RCC 7860 (cell line): ENCODE data around the gene CNOT4.

ENCODE experiments used
- DNase-seq: peaks from one replicate; pipeline ENCODE4 v3.0.0-alpha.2; 2015; ENCODE audit warnings: low spot score
- FAIRE-seq: peaks from 2 replicates; lab custom pipeline; 2012; peaks lifted over from hg19 to GRCh38; lab: Jason Lieb, UNC

CNOT4 gene, protein sequence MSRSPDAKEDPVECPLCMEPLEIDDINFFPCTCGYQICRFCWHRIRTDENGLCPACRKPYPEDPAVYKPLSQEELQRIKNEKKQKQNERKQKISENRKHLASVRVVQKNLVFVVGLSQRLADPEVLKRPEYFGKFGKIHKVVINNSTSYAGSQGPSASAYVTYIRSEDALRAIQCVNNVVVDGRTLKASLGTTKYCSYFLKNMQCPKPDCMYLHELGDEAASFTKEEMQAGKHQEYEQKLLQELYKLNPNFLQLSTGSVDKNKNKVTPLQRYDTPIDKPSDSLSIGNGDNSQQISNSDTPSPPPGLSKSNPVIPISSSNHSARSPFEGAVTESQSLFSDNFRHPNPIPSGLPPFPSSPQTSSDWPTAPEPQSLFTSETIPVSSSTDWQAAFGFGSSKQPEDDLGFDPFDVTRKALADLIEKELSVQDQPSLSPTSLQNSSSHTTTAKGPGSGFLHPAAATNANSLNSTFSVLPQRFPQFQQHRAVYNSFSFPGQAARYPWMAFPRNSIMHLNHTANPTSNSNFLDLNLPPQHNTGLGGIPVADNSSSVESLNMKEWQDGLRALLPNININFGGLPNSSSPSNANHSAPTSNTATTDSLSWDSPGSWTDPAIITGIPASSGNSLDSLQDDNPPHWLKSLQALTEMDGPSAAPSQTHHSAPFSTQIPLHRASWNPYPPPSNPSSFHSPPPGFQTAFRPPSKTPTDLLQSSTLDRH

GRCh38 chr7:135509839-135510591 lies at the start of gene CNOT4:
Gene CNOT4, minus strand, starts transcription at chr7:135510102. Its CDS starts 71,771 bp downstream, at chr7:135438331.
- DNase-seq (peak; percentile 89), FAIRE-seq (no peak)

DNA sequence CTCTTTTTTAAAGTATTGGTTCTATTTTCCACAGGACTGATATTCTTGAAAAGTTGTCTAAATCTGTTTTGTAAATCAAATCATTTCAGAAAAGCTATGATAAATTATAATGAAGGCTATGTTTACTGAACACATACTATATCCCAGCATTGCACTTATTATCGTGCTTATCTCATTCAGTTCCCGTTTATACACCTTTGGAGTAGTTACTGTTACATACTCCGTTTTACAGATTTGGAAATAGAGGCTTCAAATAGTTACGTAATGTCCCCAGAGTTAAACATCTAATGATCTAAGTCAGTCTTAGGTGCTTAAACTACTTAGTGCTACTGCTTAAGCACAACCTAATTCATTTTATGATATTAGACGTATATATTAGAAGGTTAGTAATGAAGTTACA lies 49.0 kb upstream of the CNOT4 start:
- FAIRE-seq (no peak), DNase-seq (no peak)

GRCh38 chr7:135558337-135558767 lies 48.5 kb upstream of the CNOT4 start:
- FAIRE-seq (peak; percentile 65), DNase-seq (peak; percentile 56)

DNA sequence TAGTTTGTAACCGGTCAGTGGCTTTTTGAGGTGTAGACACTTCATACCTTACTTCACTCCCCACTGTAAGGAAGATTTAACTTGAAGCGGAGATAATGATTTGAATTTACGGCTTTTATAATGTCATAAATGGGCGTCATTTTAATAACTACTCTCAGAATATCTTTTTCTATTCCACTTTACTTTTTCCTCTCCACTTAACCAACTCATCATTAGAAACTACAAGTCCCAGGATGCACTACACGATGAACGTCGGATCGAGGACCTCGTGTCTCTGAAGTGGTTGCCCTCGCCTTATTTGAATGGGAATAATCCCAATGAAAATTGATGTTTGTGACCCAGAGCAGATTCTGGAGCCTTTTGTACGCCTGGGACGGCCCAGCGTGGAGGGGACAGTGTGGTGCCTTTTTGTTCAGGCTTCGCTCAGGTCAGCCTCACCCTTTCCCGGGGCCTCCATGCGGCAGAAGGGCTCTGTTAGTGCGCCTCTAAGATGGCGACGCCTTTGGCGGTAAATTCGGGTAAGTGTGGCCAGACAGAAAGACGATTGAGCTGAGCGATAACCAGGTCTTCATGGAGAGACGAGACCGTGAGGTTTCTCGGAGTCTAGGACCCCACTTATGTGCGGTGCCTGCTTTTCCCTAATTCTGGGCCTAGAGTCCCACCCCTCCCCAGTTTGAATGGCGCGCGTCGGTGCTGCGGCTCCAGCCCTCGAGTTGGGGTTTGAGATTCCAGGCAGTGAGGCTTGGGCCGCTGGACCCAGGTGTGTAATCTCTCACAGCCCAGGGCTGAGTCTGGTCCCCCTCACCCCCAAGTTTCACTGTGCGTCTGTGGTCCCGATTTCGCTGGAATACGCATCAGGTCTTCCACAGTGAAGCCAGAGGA lies 47.8 kb upstream of the CNOT4 start, which contains the start of gene NUP205:
Gene NUP205, plus strand, starts transcription at position 463 of the 882 bp plus-strand sequence. Its CDS starts 28 bp downstream, at position 491.
- peak; percentile 76 for DNase-seq

DNA sequence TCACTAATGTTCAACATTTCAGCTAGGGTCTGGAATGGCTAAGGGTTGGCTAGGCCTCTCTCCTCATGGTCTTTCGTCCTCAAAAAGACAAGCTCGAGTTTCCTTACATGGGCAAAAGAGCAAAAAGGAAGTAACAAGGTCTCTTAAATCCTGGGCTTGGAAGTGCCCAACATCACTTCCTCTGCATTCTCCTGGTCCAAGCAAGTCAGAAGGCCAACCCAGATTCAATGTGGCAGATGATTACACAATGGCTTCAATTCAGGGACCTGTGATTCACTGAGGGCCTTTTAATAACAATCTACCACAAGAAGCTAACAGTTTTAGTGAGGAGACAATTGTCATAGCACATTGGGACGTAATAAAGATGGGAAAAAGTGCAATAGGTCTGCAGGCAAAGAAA lies 43.4 kb upstream of the CNOT4 start:
- no peak for DNase-seq
- no peak for FAIRE-seq

More for the DNA sequence above, 47.8 kb upstream of the CNOT4 start, which contains the start of gene NUP205:
- FAIRE-seq: peak; percentile 80

DNA sequence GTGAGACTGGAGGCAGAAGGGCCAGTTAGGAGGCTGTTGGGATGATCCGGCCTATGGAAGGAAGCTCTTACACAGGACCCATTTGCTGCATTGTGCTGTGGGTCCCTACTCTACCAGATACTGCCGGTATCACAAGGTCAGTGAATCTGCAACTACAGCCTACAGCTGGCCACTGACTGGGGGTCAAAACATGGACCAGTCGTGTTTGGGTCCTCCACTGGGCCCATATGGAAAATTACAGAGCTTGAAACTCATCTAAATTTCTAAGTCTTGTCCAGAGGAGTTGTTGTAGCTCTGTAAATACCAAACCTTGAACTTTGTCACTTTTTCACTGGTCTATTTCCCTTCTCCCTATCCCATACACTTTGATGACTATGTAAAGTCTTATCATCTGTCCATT lies 42.2 kb upstream of the CNOT4 start:
- FAIRE-seq (no peak), DNase-seq (no peak)

DNA sequence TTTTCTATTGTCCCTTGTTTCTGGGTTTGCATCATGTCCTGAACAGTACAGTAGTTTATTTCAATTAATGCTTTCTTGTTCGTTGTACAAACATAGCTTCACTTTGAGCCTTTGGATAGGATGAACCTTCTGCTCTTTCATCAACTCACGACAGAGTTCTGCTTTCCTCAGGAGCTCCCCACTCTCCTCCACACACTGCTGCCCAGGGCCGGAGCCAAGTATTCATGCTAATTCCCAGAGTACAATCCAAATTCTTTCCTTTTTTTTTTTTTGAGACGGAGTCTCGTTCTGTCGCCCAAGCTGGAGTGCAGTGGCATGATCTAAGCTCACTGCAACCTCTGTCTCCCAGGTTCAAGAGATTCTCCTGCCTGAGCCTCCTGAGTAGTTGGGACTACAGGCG lies 40.3 kb upstream of the CNOT4 start:
- FAIRE-seq: no peak

DNA sequence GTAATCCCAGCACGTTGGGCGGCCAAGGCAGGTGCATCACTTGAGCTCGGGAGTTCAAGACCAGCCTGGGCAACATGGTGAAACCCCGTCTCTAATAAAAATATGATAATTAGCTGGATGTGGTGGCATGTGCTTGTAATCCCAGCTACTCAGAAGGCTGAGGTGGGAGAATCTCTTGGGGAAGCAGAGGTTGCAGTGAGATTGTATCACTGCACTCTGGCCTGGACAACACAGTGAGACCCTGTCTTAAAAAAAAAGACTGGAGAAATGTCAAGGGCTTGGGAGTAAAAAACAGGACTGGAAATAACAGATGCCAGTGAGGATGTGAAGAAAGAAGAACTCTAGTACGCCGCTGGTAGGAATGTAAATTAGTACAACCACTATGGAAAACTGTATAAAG lies 31.1 kb upstream of the CNOT4 start:
- DNase-seq (no peak), FAIRE-seq (no peak)

More for the DNA sequence above, 40.3 kb upstream of the CNOT4 start:
- DNase-seq: no peak

DNA sequence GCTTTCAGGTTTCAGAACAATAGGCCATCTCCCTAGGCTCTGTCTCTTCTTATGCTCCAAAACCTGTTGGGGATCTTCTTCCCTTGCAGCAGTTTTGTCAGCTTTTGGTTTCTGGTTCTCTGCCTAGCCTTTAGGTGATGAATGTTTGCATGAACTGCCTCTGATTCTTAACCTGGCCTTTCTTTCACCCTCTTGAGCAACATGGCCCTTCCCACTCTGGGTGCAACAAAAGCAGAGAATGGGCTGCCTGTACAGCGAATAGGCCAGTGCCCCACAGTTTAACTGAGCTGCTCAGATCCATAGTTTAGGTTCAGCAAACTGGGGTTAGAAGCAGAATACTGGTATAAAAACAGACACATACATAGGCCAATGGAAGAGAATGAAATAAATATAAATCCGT lies 29.7 kb upstream of the CNOT4 start:
- FAIRE-seq (no peak), DNase-seq (no peak)

- FAIRE-seq: no peak
- DNase-seq: no peak
Measured at GRCh38 chr7:135538376-135538775, 28.5 kb upstream of the CNOT4 start.

GRCh38 chr7:135537905-135538304 lies 28.0 kb upstream of the CNOT4 start:
- DNase-seq (no peak), FAIRE-seq (no peak)

GRCh38 chr7:135537453-135537852 lies 27.6 kb upstream of the CNOT4 start:
- FAIRE-seq (no peak), DNase-seq (no peak)

- DNase-seq: no peak
- FAIRE-seq: no peak
Measured at GRCh38 chr7:135536150-135536549, 26.2 kb upstream of the CNOT4 start.

GRCh38 chr7:135527025-135527424 lies 17.1 kb upstream of the CNOT4 start:
- DNase-seq: no peak
- FAIRE-seq: no peak

GRCh38 chr7:135525426-135525825 lies 15.5 kb upstream of the CNOT4 start:
- FAIRE-seq (no peak), DNase-seq (no peak)

GRCh38 chr7:135523146-135523545 lies 13.2 kb upstream of the CNOT4 start:
- FAIRE-seq: no peak
- no peak for DNase-seq

DNA sequence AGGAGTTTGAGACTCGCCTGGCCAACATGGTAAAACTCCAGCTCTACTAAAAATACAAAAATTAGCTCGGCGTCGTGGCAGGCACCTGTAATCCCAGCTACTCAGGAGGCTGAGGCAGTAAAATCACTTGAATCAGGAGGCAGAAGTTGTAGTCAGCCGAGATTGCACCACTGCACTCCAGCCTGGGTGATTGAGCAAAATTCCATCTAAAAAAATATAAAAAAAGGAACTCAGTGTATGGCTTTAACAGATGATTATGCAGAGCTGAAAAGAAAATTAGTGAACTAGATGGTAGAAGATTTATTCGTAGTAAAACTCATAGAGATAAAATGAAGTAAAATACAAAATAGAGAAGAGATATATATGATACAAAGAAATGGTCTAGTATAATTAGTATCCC lies 12.6 kb upstream of the CNOT4 start:
- no peak for DNase-seq
- no peak for FAIRE-seq

- DNase-seq (no peak), FAIRE-seq (no peak)
Measured at GRCh38 chr7:135519871-135520270, 10.0 kb upstream of the CNOT4 start.

- no peak for FAIRE-seq
Measured at GRCh38 chr7:135519233-135519688, 9.4 kb upstream of the CNOT4 start.

GRCh38 chr7:135518748-135519147 lies 8.8 kb upstream of the CNOT4 start:
- DNase-seq (no peak), FAIRE-seq (no peak)

More at GRCh38 chr7:135519233-135519688, 9.4 kb upstream of the CNOT4 start:
- no peak for DNase-seq
